Suprapubic skin (tissue), 4 donors: Measurements from ENCODE around the gene LRCH1. TPM values are rescaled to one million over a fixed set of nuclear protein-coding genes. Genes with fewer than 3 reads are reported as not detected.

Experiments used
- DNase-seq, 2 donors: peaks; one replicate each; pipeline ENCODE4 v3.0.0-alpha.2; 2019; ENCODE audit warnings: low spot score in 2 of 2
- H3K27ac ChIP-seq: fragments of 200-600 bp; sonication (generic); one replicate; pipeline ENCODE4 v1.5.1; 2019
- H3K27me3 ChIP-seq: fragments of 200-600 bp; sonication (generic); one replicate; pipeline ENCODE4 v1.5.1; 2019
- H3K36me3 ChIP-seq: fragments of 200-600 bp; sonication (generic); one replicate; pipeline ENCODE4 v1.5.1; 2019
- H3K4me1 ChIP-seq: fragments of 200-600 bp; sonication (generic); one replicate; pipeline ENCODE4 v1.5.1; 2019
- H3K4me3 ChIP-seq: fragments of 200-600 bp; sonication (generic); one replicate; pipeline ENCODE4 v1.5.1; 2019; ENCODE audit warnings: mild to moderate bottlenecking
- H3K9me3 ChIP-seq: fragments of 200-600 bp; sonication (generic); one replicate; pipeline ENCODE4 v1.5.1; 2019
- CTCF ChIP-seq, 2 donors: fragments of 200-600 bp in 1 of 2; fragments of 450-650 bp in 1 of 2; sonication (generic) in 1 of 2; IDR thresholded peaks; one replicate each; pipeline ENCODE4 v1.5.1; 2016 to 2019; ENCODE audit warnings: antibody characterized with exemption in 2 of 2, mild to moderate bottlenecking in 1 of 2, moderate library complexity in 1 of 2
- EP300 ChIP-seq: sonication (generic); formaldehyde crosslinking; IDR thresholded peaks from one replicate; pipeline ENCODE4 v1.6.1; 2017; ENCODE audit warnings: antibody characterized with exemption
- POLR2A ChIP-seq, 2 donors: fragments of 450-650 bp; IDR thresholded peaks; one replicate each; pipeline ENCODE4 v1.6.1; 2017; ENCODE audit warnings: antibody characterized with exemption in 2 of 2, mild to moderate bottlenecking in 2 of 2, moderate library complexity in 2 of 2
- POLR2AphosphoS5 ChIP-seq, 3 donors: sonication (generic); formaldehyde crosslinking; IDR thresholded peaks; one replicate each; pipeline ENCODE4 v1.6.1; 2017; ENCODE audit warnings: antibody characterized with exemption in 3 of 3
- WGBS: methylation state at CpG from one replicate; pipeline ENCODE4 v1.1.5; 2018; 5-methylcytosine and 5-hydroxymethylcytosine counted together
- total RNA-seq, 4 donors: library from RNA; depleted of rRNA; stranded (reverse); fragments of >200 nt; gene quantifications; one replicate each; pipeline ENCODE4 v1.1.0, GENCODE V29; 2016

The LRCH1 gene
- total RNA-seq, 4 donors from 2014 or later, result 29.1 to 44.7 (median 34.9) TPM

GRCh38 chr13:46743191-46743590 is 190.2 kb downstream of the LRCH1 start:
- no peak for DNase-seq
- Histone ChIP-seq H3K4me1 (no peaks in the 10 kb centered on the region), H3K36me3 (peaks cover 61% of the 10 kb centered on the region), H3K9me3 (no peaks in the 10 kb centered on the region), H3K27me3 (no peaks in the 10 kb centered on the region), H3K4me3 (no peak overlapping the region), H3K27ac (no peak overlapping the region)
- WGBS, result 80% methylated on average over 2 of the region's 2 CpGs
- TF ChIP-seq POLR2AphosphoS5 (IDR thresholded peaks at IDR 0.05) (no peak), EP300 (no peak), CTCF (IDR thresholded peaks at IDR 0.05) (no peak), POLR2A (IDR thresholded peaks at IDR 0.05) (no peak)

GRCh38 chr13:46745062-46745461 is 192.1 kb downstream of the LRCH1 start:
- Histone ChIP-seq H3K4me3 (no peak overlapping the region), H3K4me1 (no peaks in the 10 kb centered on the region), H3K9me3 (no peaks in the 10 kb centered on the region), H3K36me3 (peaks cover 67% of the 10 kb centered on the region), H3K27ac (no peak overlapping the region), H3K27me3 (no peaks in the 10 kb centered on the region)
- no peak for DNase-seq
- TF ChIP-seq CTCF (IDR thresholded peaks at IDR 0.05), result no peak
- no peak for TF ChIP-seq POLR2A (IDR thresholded peaks at IDR 0.05)
- TF ChIP-seq POLR2AphosphoS5 (IDR thresholded peaks at IDR 0.05), result no peak
- no peak for TF ChIP-seq EP300
- 93% methylated on average over 4 of the region's 4 CpGs for WGBS

GRCh38 chr13:46745706-46746105 is 192.7 kb downstream of the LRCH1 start:
- no peaks in the 10 kb centered on the region for H3K9me3 ChIP-seq
- no peak overlapping the region for H3K4me3 ChIP-seq
- TF ChIP-seq POLR2A (IDR thresholded peaks at IDR 0.05), result no peak
- no peak for TF ChIP-seq EP300
- TF ChIP-seq POLR2AphosphoS5 (IDR thresholded peaks at IDR 0.05), result no peak
- TF ChIP-seq CTCF (IDR thresholded peaks at IDR 0.05), result no peak
- no peak overlapping the region for H3K27ac ChIP-seq
- no peak for DNase-seq
- 89% methylated on average over 4 of the region's 4 CpGs for WGBS
- peaks cover 70% of the 10 kb centered on the region for H3K36me3 ChIP-seq
- H3K4me1 ChIP-seq, result no peaks in the 10 kb centered on the region
- H3K27me3 ChIP-seq, result no peaks in the 10 kb centered on the region

- H3K4me1 ChIP-seq, result peaks cover 3% of the 10 kb centered on the region
- WGBS, result 96% methylated on average over 8 of the region's 8 CpGs
- TF ChIP-seq CTCF (IDR thresholded peaks at IDR 0.05), result no peak
- no peak for TF ChIP-seq EP300
- no peak for TF ChIP-seq POLR2AphosphoS5 (IDR thresholded peaks at IDR 0.05)
- no peak for TF ChIP-seq POLR2A (IDR thresholded peaks at IDR 0.05)
- no peak for DNase-seq
- no peak overlapping the region for H3K27ac ChIP-seq
- no peak overlapping the region for H3K4me3 ChIP-seq
- peaks cover 70% of the 10 kb centered on the region for H3K36me3 ChIP-seq
- H3K27me3 ChIP-seq, result no peaks in the 10 kb centered on the region
- no peaks in the 10 kb centered on the region for H3K9me3 ChIP-seq
Measured at GRCh38 chr13:46747031-46747820, 194.3 kb downstream of the LRCH1 start.

- Histone ChIP-seq H3K27ac (no peak overlapping the region), H3K4me1 (peaks cover 3% of the 10 kb centered on the region), H3K27me3 (no peaks in the 10 kb centered on the region), H3K36me3 (peaks cover 66% of the 10 kb centered on the region), H3K9me3 (no peaks in the 10 kb centered on the region), H3K4me3 (no peak overlapping the region)
- DNase-seq, result no peak
- TF ChIP-seq CTCF (IDR thresholded peaks at IDR 0.05) (no peak), POLR2A (IDR thresholded peaks at IDR 0.05) (no peak), EP300 (no peak), POLR2AphosphoS5 (IDR thresholded peaks at IDR 0.05) (no peak)
- WGBS, result 78% methylated on average over 4 of the region's 4 CpGs
Measured at GRCh38 chr13:46748300-46748699, 195.3 kb downstream of the LRCH1 start.
